Esophagus squamous epithelium (tissue), 4 donors: ENCODE data around the gene RNLS.

ENCODE experiments used
- POLR2A ChIP-seq, 4 donors: fragments of 450-650 bp; IDR thresholded peaks; one replicate each; pipeline ENCODE4 v1.6.1; 2017; ENCODE audit warnings: antibody characterized with exemption in 4 of 4, mild to moderate bottlenecking in 4 of 4, moderate library complexity in 3 of 4
- TF ChIP-seq, protein P1 (sequence below), 6 experiments: fragments of 450-650 bp in 4 of 6; fragments of 200-600 bp in 2 of 6; sonication (generic) in 2 of 6; IDR thresholded peaks; one replicate each; pipeline ENCODE4 v1.5.1; 2016 to 2019; ENCODE audit warnings: antibody characterized with exemption in 6 of 6, mild to moderate bottlenecking in 4 of 6, moderate library complexity in 4 of 6

DNA sequence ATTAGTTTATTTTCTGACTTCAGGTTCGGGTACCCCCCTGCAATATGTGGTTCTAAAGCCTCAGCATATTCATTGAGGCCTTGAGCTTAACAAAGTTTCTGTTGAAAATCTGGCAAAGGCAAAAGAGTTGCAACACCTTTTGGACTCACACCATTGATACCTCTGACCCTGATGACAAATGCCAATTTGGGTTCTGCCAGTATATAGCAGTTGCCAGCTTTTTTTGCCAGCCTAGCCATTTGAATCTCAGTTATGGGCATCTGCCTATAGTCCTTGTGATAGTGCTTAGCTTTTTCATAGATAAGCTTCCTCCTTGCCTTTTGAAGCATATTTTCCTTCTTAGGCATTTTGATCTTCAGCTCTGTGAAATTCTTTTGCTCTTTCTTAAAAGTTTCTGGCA, 35.4 kb upstream of the RNLS start:
- no peak for TF ChIP-seq POLR2A (IDR thresholded peaks at IDR 0.05)
- TF ChIP-seq, protein P1, sequence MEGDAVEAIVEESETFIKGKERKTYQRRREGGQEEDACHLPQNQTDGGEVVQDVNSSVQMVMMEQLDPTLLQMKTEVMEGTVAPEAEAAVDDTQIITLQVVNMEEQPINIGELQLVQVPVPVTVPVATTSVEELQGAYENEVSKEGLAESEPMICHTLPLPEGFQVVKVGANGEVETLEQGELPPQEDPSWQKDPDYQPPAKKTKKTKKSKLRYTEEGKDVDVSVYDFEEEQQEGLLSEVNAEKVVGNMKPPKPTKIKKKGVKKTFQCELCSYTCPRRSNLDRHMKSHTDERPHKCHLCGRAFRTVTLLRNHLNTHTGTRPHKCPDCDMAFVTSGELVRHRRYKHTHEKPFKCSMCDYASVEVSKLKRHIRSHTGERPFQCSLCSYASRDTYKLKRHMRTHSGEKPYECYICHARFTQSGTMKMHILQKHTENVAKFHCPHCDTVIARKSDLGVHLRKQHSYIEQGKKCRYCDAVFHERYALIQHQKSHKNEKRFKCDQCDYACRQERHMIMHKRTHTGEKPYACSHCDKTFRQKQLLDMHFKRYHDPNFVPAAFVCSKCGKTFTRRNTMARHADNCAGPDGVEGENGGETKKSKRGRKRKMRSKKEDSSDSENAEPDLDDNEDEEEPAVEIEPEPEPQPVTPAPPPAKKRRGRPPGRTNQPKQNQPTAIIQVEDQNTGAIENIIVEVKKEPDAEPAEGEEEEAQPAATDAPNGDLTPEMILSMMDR (IDR thresholded peaks at IDR 0.05), result no peak
